Chondrocyte (in vitro differentiated cells): ENCODE results near the gene CLEC16A. TPM values are rescaled to one million over a fixed set of nuclear protein-coding genes. Genes with fewer than 3 reads are reported as not detected.

Experiments used
- DNase-seq: peaks from one replicate; pipeline ENCODE4 v3.0.0; 2021; ENCODE audit warnings: mixed read lengths, low spot score
- H3K27ac Mint-ChIP-seq: one replicate; pipeline ENCODE4 v1.8.0; 2021; ENCODE audit warnings: mild to moderate bottlenecking, moderate library complexity, mixed read lengths; ENCODE audit not compliant: unreplicated experiment
- H3K27me3 Mint-ChIP-seq: 2 replicates; pipeline ENCODE4 v1.8.0; 2021; ENCODE audit warnings: low read depth, mixed read lengths
- H3K36me3 Mint-ChIP-seq: 2 replicates; pipeline ENCODE4 v1.8.0; 2021; ENCODE audit warnings: low read depth, mixed read lengths
- H3K4me1 Mint-ChIP-seq: 2 replicates; pipeline ENCODE4 v1.8.0; 2021; ENCODE audit warnings: low read depth, mild to moderate bottlenecking, mixed read lengths
- H3K4me3 Mint-ChIP-seq: one replicate; pipeline ENCODE4 v1.8.0; 2021; ENCODE audit warnings: mild to moderate bottlenecking, moderate library complexity, mixed read lengths; ENCODE audit not compliant: unreplicated experiment
- H3K9me3 Mint-ChIP-seq: 2 replicates; pipeline ENCODE4 v1.8.0; 2021; ENCODE audit warnings: low read depth, mixed read lengths
- CTCF ChIP-seq: fragments of 200-600 bp; sonication (generic); IDR thresholded peaks from 2 replicates; pipeline ENCODE4 v1.5.0; 2021; ENCODE audit warnings: antibody characterized with exemption, mild to moderate bottlenecking, moderate library complexity
- total RNA-seq: library from RNA; stranded (reverse); gene quantifications from 3 replicates; pipeline ENCODE4 v1.2.1, GENCODE V29; 2021

CLEC16A gene
- total RNA-seq, 1 donor from 2014 or later = 17.9 TPM

GRCh38 chr16:10982465-10983150, 38.2 kb downstream of the CLEC16A start:
- peaks cover 37% of the 10 kb centered on the region for H3K36me3 Mint-ChIP-seq
- TF ChIP-seq CTCF = no peak
- DNase-seq = no peak
- H3K27ac Mint-ChIP-seq = no peak overlapping the region
- H3K9me3 Mint-ChIP-seq = no peaks in the 10 kb centered on the region
- no peak overlapping the region for H3K4me3 Mint-ChIP-seq
- H3K4me1 Mint-ChIP-seq = no peaks in the 10 kb centered on the region
- H3K27me3 Mint-ChIP-seq = no peaks in the 10 kb centered on the region

GRCh38 chr16:10983159-10983558, 38.8 kb downstream of the CLEC16A start:
- DNase-seq = no peak
- H3K27me3 Mint-ChIP-seq = no peaks in the 10 kb centered on the region
- H3K27ac Mint-ChIP-seq = no peak overlapping the region
- H3K4me3 Mint-ChIP-seq = no peak overlapping the region
- H3K36me3 Mint-ChIP-seq = peaks cover 38% of the 10 kb centered on the region
- no peaks in the 10 kb centered on the region for H3K9me3 Mint-ChIP-seq
- H3K4me1 Mint-ChIP-seq = no peaks in the 10 kb centered on the region
- TF ChIP-seq CTCF = peak; percentile 26

GRCh38 chr16:10984509-10984908, 40.1 kb downstream of the CLEC16A start:
- no peaks in the 10 kb centered on the region for H3K9me3 Mint-ChIP-seq
- TF ChIP-seq CTCF = no peak
- no peak overlapping the region for H3K4me3 Mint-ChIP-seq
- no peaks in the 10 kb centered on the region for H3K4me1 Mint-ChIP-seq
- no peak for DNase-seq
- no peaks in the 10 kb centered on the region for H3K27me3 Mint-ChIP-seq
- H3K27ac Mint-ChIP-seq = no peak overlapping the region
- peaks cover 34% of the 10 kb centered on the region for H3K36me3 Mint-ChIP-seq

GRCh38 chr16:10987361-10988163, 43.2 kb downstream of the CLEC16A start:
- H3K9me3 Mint-ChIP-seq = no peaks in the 10 kb centered on the region
- H3K27me3 Mint-ChIP-seq = no peaks in the 10 kb centered on the region
- TF ChIP-seq CTCF = no peak
- H3K4me1 Mint-ChIP-seq = peaks cover 19% of the 10 kb centered on the region
- no peak overlapping the region for H3K27ac Mint-ChIP-seq
- H3K4me3 Mint-ChIP-seq = no peak overlapping the region
- peaks cover 27% of the 10 kb centered on the region for H3K36me3 Mint-ChIP-seq
- DNase-seq = no peak

GRCh38 chr16:10988164-10988803, 43.9 kb downstream of the CLEC16A start:
- Mint-ChIP-seq H3K9me3 (no peaks in the 10 kb centered on the region), H3K36me3 (peaks cover 24% of the 10 kb centered on the region), H3K4me3 (no peak overlapping the region), H3K27me3 (no peaks in the 10 kb centered on the region), H3K4me1 (peaks cover 25% of the 10 kb centered on the region), H3K27ac (no peak overlapping the region)
- peak; percentile 62 for TF ChIP-seq CTCF
- no peak for DNase-seq
